K562 (cell line): ENCODE measurements around the gene ELOB. TPM values are rescaled to one million over a fixed set of nuclear protein-coding genes. Genes with fewer than 3 reads are reported as not detected.

Experiments
- ATAC-seq: fragments of 200-7000 bp; cut with Tn5 transposase; 3 replicates; pipeline ENCODE4 v1.9.1; 2020; ENCODE audit warnings: moderate library complexity
- BruUV-seq: library from RNA; stranded (reverse); fragments of 400-500 nt; replicated peaks from 2 replicates; lab custom pipeline; 2021; lab: Mats Ljungman, UMichigan
- CTCF ChIA-PET: fragments of 300-600 bp; formaldehyde crosslinking; extraction: SDS; loops from one replicate; lab custom pipeline; 2021; ENCODE audit warnings: low intra/inter-chr PET ratio; lab: Yijun Ruan, JAX
- POLR2A ChIA-PET: fragments of 300-600, 350-650 bp; sonication (Branson Sonifier 250); formaldehyde crosslinking; extraction: SDS; loops from one replicate; lab custom pipeline; 2021; ENCODE audit warnings: antibody characterized with exemption, inconsistent platforms; lab: Yijun Ruan, JAX
- DNase-seq, 4 experiments: peaks; one replicate each; pipeline versions ENCODE4 v3.0.0 to v3.0.0-alpha.2; 2011 to 2018; ENCODE audit warnings: low spot score in 3 of 4, mixed read lengths in 3 of 4; ENCODE audit errors: extremely low read depth in 1 of 4
- FAIRE-seq: peaks from 2 replicates; lab custom pipeline; 2011; peaks lifted over from hg19 to GRCh38; lab: Jason Lieb, UNC
- H2AFZ ChIP-seq: 2 replicates; pipeline ENCODE4 v1.6.0; 2011; ENCODE audit warnings: low read depth, low read length, control low read depth, inconsistent platforms
- H3K27ac ChIP-seq: fragments of 200-600 bp; 3 replicates; pipeline ENCODE4 v1.8.0; 2011; ENCODE audit warnings: low read depth, mild to moderate bottlenecking, control low read depth, inconsistent platforms, low read length, moderate library complexity, mixed read lengths; ENCODE audit errors: extremely low read depth
- H3K27me3 ChIP-seq, 2 experiments: fragments of 300-600 bp in 1 of 2; 2 replicates in 1 of 2; 3 replicates in 1 of 2; pipeline versions ENCODE4 v1.6.0 to v1.8.0; 2011; ENCODE audit warnings: inconsistent platforms in 2 of 2, low read length in 2 of 2, mild to moderate bottlenecking in 1 of 2, mixed read lengths in 1 of 2, moderate library complexity in 1 of 2; ENCODE audit not compliant: control insufficient read depth in 2 of 2, insufficient read depth in 2 of 2
- H3K36me3 ChIP-seq: fragments of 300-600 bp; 3 replicates; pipeline ENCODE4 v1.8.0; 2011; ENCODE audit warnings: mild to moderate bottlenecking, low read length, inconsistent platforms; ENCODE audit not compliant: control insufficient read depth, insufficient read depth
- H3K4me1 ChIP-seq, 2 experiments: fragments of 200-600 bp in 1 of 2; replicated peaks in 1 of 2; 2 replicates in 1 of 2; 3 replicates in 1 of 2; pipeline versions ENCODE4 v1.5.1 to v1.8.0; 2011; ENCODE audit warnings: inconsistent platforms in 2 of 2, low read length in 2 of 2, mild to moderate bottlenecking in 1 of 2, mixed read lengths in 1 of 2, moderate library complexity in 1 of 2; ENCODE audit not compliant: control insufficient read depth in 2 of 2, insufficient read depth in 2 of 2
- H3K4me2 ChIP-seq: 2 replicates; pipeline ENCODE4 v1.6.1; 2011; ENCODE audit warnings: low read length, control low read depth, inconsistent platforms, mixed read lengths; ENCODE audit not compliant: insufficient read depth
- H3K4me3 ChIP-seq: fragments of 200-600 bp; sonication (generic), shearing (Covaris generic); 2 replicates; pipeline ENCODE4 v1.5.1; 2016; ENCODE audit warnings: control low read depth, inconsistent platforms
- H3K79me2 ChIP-seq: fragments of 200-600 bp; 3 replicates; pipeline ENCODE4 v1.8.0; 2011; ENCODE audit warnings: low read length, inconsistent platforms; ENCODE audit not compliant: control insufficient read depth, insufficient read depth
- H3K9ac ChIP-seq, 2 experiments: 2 replicates each; pipeline versions ENCODE4 v1.6.0 to v1.6.1; 2011; ENCODE audit warnings: low read depth in 2 of 2, low read length in 2 of 2, control low read depth in 1 of 2, inconsistent platforms in 1 of 2, mild to moderate bottlenecking in 1 of 2, mixed read lengths in 1 of 2; ENCODE audit not compliant: insufficient read depth in 1 of 2
- H3K9me1 ChIP-seq: one replicate; pipeline ENCODE4 v1.6.0; 2011; ENCODE audit warnings: inconsistent platforms, mild to moderate bottlenecking, low read length, moderate library complexity; ENCODE audit not compliant: control insufficient read depth, insufficient read depth
- H3K9me3 ChIP-seq: replicated peaks from 2 replicates; pipeline ENCODE4 v1.5.1; 2011; ENCODE audit warnings: low read depth, low read length, inconsistent platforms; ENCODE audit not compliant: control insufficient read depth, insufficient read depth
- H4K20me1 ChIP-seq: replicated peaks from 2 replicates; pipeline ENCODE4 v1.6.1; 2011; ENCODE audit warnings: low read length, inconsistent platforms, mixed read lengths; ENCODE audit not compliant: control insufficient read depth, insufficient read depth
- C11orf30 ChIP-seq: fragments of 450-650 bp; IDR thresholded peaks from 2 replicates; pipeline ENCODE4 v1.6.1; 2016; ENCODE audit warnings: low read depth, mild to moderate bottlenecking
- CEBPB ChIP-seq: fragments of 450-650 bp; IDR thresholded peaks from 2 replicates; pipeline ENCODE4 v1.6.1; 2016; ENCODE audit warnings: missing genetic modification characterization, missing compliant biosample characterization
- ELF4 ChIP-seq: fragments of 450-650 bp; formaldehyde crosslinking; IDR thresholded peaks from 2 replicates; pipeline ENCODE4 v1.4.0; 2022; ENCODE audit warnings: missing genetic modification characterization
- FIP1L1 ChIP-seq: fragments of 200-400 bp; formaldehyde crosslinking; IDR thresholded peaks from 2 replicates; pipeline ENCODE4 v1.6.1; 2018; ENCODE audit warnings: mild to moderate bottlenecking, low read depth, low read length; ENCODE audit not compliant: poor library complexity, severe bottlenecking
- FOXP1 ChIP-seq: sonication (generic); formaldehyde crosslinking; IDR thresholded peaks from 2 replicates; pipeline ENCODE4 v1.8.0; 2022; ENCODE audit warnings: mild to moderate bottlenecking, missing genetic modification reagents
- HDAC1 ChIP-seq, 2 experiments: fragments of 450-650 bp; IDR thresholded peaks; 2 replicates each; pipeline ENCODE4 v1.6.1; 2016 to 2017; ENCODE audit warnings: inconsistent platforms in 1 of 2, mild to moderate bottlenecking in 1 of 2, moderate library complexity in 1 of 2
- HMGN3 ChIP-seq: IDR thresholded peaks from 2 replicates; pipeline ENCODE4 v1.6.1; 2011; ENCODE audit warnings: borderline replicate concordance, low read depth, mild to moderate bottlenecking, mixed read lengths, low read length; ENCODE audit not compliant: insufficient read length; ENCODE audit errors: extremely low read depth
- KHSRP ChIP-seq: fragments of 450-650 bp; IDR thresholded peaks from 2 replicates; pipeline ENCODE4 v1.6.1; 2017
- KLF16 ChIP-seq: IDR thresholded peaks from 2 replicates; pipeline ENCODE4 v1.6.1; 2016; ENCODE audit warnings: antibody characterized with exemption
- POLR2AphosphoS2 ChIP-seq: IDR thresholded peaks from 2 replicates; pipeline ENCODE4 v1.6.1; 2012; ENCODE audit warnings: low read length, improper control_type of control experiment
- POLR2G ChIP-seq: fragments of 200-400 bp; formaldehyde crosslinking; IDR thresholded peaks from 2 replicates; pipeline ENCODE4 v1.6.1; 2017; ENCODE audit warnings: low read depth, mild to moderate bottlenecking, antibody characterized with exemption, low read length, moderate library complexity
- RBFOX2 ChIP-seq: fragments of 200-400 bp; formaldehyde crosslinking; IDR thresholded peaks from 2 replicates; pipeline ENCODE4 v1.6.1; 2017; ENCODE audit warnings: low read depth, mild to moderate bottlenecking, low read length, moderate library complexity
- XRCC4 ChIP-seq: IDR thresholded peaks from one replicate; pipeline ENCODE4 v1.6.1; 2011; ENCODE audit not compliant: insufficient read depth, insufficient read length; ENCODE audit errors: extremely low read depth
- ZFX ChIP-seq: sonication (generic); formaldehyde crosslinking; IDR thresholded peaks from 2 replicates; pipeline ENCODE4 v1.8.0; 2022; ENCODE audit warnings: mild to moderate bottlenecking, missing genetic modification reagents, moderate library complexity
- ZNF24 ChIP-seq: fragments of 450-650 bp; IDR thresholded peaks from 2 replicates; pipeline ENCODE4 v1.6.1; 2016
- ZNF3 ChIP-seq: fragments of 250-450 bp; sonication (Bioruptor Pico); IDR thresholded peaks from 2 replicates; pipeline ENCODE4 v1.5.0; 2021; ENCODE audit warnings: mild to moderate bottlenecking, moderate library complexity
- ZNF436 ChIP-seq: fragments of 250-450, 450-650 bp; sonication (Bioruptor Pico); formaldehyde crosslinking; IDR thresholded peaks from 2 replicates; pipeline ENCODE4 v1.7.0; 2020; ENCODE audit warnings: mild to moderate bottlenecking
- ZNF77 ChIP-seq: fragments of 250-450 bp; sonication (Bioruptor Pico); IDR thresholded peaks from 2 replicates; pipeline ENCODE4 v1.5.0; 2020
- WGBS: fragments of 100-300 bp; shearing (Covaris generic); methylation state at CpG from one replicate; pipeline ENCODE4 v1.1.6; 2016; ENCODE audit warnings: low coverage, mixed read lengths; ENCODE audit not compliant: insufficient coverage; ENCODE audit errors: missing lambda C conversion rate; 5-methylcytosine and 5-hydroxymethylcytosine counted together
- in situ Hi-C: fragments of 300-500 bp; cut with MboI; formaldehyde crosslinking; loops from 4 replicates; pipeline ENCODE4 v1.15.0; 2018; ENCODE audit warnings: inconsistent platforms, mixed read lengths
- intact Hi-C: fragments of 100-400 bp; cut with micrococcal nuclease; formaldehyde crosslinking; loops from 2 replicates; pipeline ENCODE4 v1.14.2; 2022
- polyA plus RNA-seq, 8 experiments: library from polyadenylated mRNA; depleted of rRNA in 4 of 8; stranded (reverse) in 5 of 8; unstranded in 3 of 8; fragments of >200 nt; fragmentation: Nextera tagmentation in 2 of 8; fragmentation: Illumina TruSeq in 1 of 8; extraction: Ambion mirVana in 2 of 8; extraction: Trizol in 1 of 8; gene quantifications; 2 replicates each; pipeline versions ENCODE4 v1.2.1 to v1.2.3, GENCODE V29; 2011 to 2014; ENCODE audit warnings: inconsistent platforms in 1 of 8, missing spikeins in 1 of 8
- total RNA-seq, 7 experiments: library from RNA; depleted of rRNA in 6 of 7; stranded (reverse); fragments of >200 nt in 6 of 7; fragmentation: Illumina TruSeq in 2 of 7; extraction: Trizol in 2 of 7; gene quantifications; 2 replicates each; pipeline versions ENCODE4 v1.2.1 to v1.2.3, GENCODE V29; 2011 to 2021; ENCODE audit warnings: low replicate concordance in 1 of 7
- TF ChIP-seq, protein P1 (sequence below): sonication (generic); formaldehyde crosslinking; IDR thresholded peaks from 2 replicates; pipeline ENCODE4 v1.9.0; 2022; ENCODE audit warnings: mild to moderate bottlenecking, missing genetic modification reagents

The ELOB gene
- total and polyA plus RNA-seq, 9 of the 15 experiments (the other 6 are each of a cell fraction or from before 2014, with no cell fraction given): 63.2 to 791 (median 237) TPM

DNA sequence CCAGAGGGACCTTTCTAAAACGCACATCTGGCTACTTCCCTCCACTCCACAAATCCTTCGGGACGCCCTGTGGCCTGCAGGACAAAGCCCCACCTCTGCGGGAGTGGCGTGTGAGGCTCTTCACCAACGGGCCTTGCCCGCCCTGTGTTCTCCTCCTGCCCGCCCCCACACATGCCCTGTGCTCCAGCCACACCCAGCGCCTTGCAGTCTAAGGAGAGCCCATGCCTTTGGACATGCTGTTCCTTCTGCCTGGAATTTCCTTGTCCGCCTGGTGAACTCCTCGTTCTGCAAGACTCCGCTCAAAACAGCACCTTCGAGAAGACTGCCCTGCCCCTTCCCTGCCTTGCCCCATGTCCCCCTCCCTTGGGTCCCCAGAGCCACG, 7.4 kb downstream of the ELOB start:
- 87% methylated on average over 14 of the region's 14 CpGs for WGBS

DNA sequence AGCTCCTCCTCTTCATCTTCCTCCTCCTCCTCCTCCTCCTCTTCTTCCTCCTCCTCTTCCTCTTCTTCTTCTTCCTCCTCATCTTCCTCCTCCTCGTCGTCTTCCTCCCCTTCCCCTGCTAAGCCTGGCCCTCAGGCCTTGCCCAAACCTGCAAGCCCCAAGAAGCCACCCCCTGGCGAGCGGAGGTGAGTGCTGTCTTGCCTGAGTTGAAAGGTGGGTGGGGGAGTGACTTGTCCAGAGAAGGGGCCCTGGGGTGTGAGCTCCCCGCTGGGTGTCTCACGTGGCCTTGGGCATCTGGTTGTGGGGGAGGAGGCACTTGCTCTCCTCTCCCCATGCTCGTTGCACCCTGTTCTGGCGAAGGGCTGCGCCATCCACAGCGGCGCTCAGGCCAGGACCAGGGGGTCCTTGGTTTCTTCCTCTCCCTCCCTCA, 8.0 kb downstream of the ELOB start:
- peaks cover 24% of the 10 kb centered on the region for H4K20me1 ChIP-seq
- H3K4me3 ChIP-seq: no peak overlapping the region
- peaks cover 44% of the 10 kb centered on the region for H3K79me2 ChIP-seq
- no peak for FAIRE-seq
- peak in 2 of 4 experiments; percentile 48 to 50 for DNase-seq
- ChIA-PET CTCF (no interaction called here), POLR2A (interaction anchor here (0.5 to 9.0 kb wide), 11 partner anchors 8 to 108 kb away, joined by 3 to 96 read pairs (median 3); partner anchors contain the start of genes ELOB and SRRM2)
- intact Hi-C loops (no loop called here), in situ Hi-C loops (no loop called here)
- no peaks in the 10 kb centered on the region for H3K9me1 ChIP-seq
- peaks cover 99% of the 10 kb centered on the region for H3K36me3 ChIP-seq
- no peak overlapping the region for H3K4me2 ChIP-seq
- H3K4me1 ChIP-seq: peaks cover 15 to 60% of the 10 kb centered on the region in 2 experiments; a peak in 4 of 5 replicates
- no peaks in the 10 kb centered on the region for H3K27me3 ChIP-seq
- H2AFZ ChIP-seq: no peak overlapping the region
- WGBS: 57% methylated on average over 6 of the region's 11 CpGs
- no peak for ATAC-seq
- H3K9ac ChIP-seq: peak overlapping the region in 1 of 2 experiments; percentile 81; a peak in 2 of 4 replicates
- peaks cover 3% of the 10 kb centered on the region; the same call in 1 of the 2 replicates for H3K9me3 ChIP-seq
- BruUV-seq: no TSS peak
- no peak overlapping the region for H3K27ac ChIP-seq
- no peak for TF ChIP-seq CEBPB
- no peak for TF ChIP-seq HDAC1 (IDR thresholded peaks at IDR 0.05)
- no peak for TF ChIP-seq ZNF77
- TF ChIP-seq FOXP1 (CRISPR knock-in tag): no peak
- no peak for TF ChIP-seq C11orf30
- no peak for TF ChIP-seq ZNF436 (CRISPR knock-in tag)
- no peak for TF ChIP-seq KLF16
- no peak for TF ChIP-seq HMGN3
- TF ChIP-seq POLR2G: peak; percentile 53; the same call in 1 of the 2 replicates
- no peak for TF ChIP-seq KHSRP
- TF ChIP-seq XRCC4: no peak
- 0 out of 2 replicates have a peak, but pooled peaks have one; percentile 10 for TF ChIP-seq POLR2AphosphoS2
- TF ChIP-seq ZNF3 (CRISPR knock-in tag): no peak
- 0 out of 2 replicates have a peak, but pooled peaks have one; percentile 20 for TF ChIP-seq RBFOX2
- TF ChIP-seq ZFX (CRISPR knock-in tag): no peak
- no peak for TF ChIP-seq ZNF24
- TF ChIP-seq ELF4: no peak

More for the DNA sequence above, 7.4 kb downstream of the ELOB start:
- Histone ChIP-seq H3K4me1 (peaks cover 15 to 60% of the 10 kb centered on the region in 2 experiments; a peak in 4 of 5 replicates), H3K79me2 (peaks cover 39% of the 10 kb centered on the region), H4K20me1 (peaks cover 24% of the 10 kb centered on the region), H3K9ac (peak overlapping the region in 1 of 2 experiments; percentile 81; a peak in 2 of 4 replicates), H3K9me3 (peaks cover under 1% of the 10 kb centered on the region; the same call in 1 of the 2 replicates), H3K27ac (peak overlapping the region; percentile 34; the same call in 1 of the 3 replicates), H3K36me3 (peaks cover 99% of the 10 kb centered on the region), H3K4me2 (no peak overlapping the region), H3K27me3 (no peaks in the 10 kb centered on the region), H3K4me3 (no peak overlapping the region), H3K9me1 (no peaks in the 10 kb centered on the region), H2AFZ (no peak overlapping the region)
- DNase-seq (no peak), FAIRE-seq (no peak)
- intact Hi-C loops (no loop called here), in situ Hi-C loops (no loop called here)
- no TSS peak for BruUV-seq
- POLR2A ChIA-PET: interaction anchor here (0.7 to 9.0 kb wide), 7 partner anchors 8 to 107 kb away, joined by 3 to 96 read pairs (median 5); partner anchors contain the start of genes ELOB and SRRM2
- CTCF ChIA-PET: no interaction called here
- TF ChIP-seq, protein P1, sequence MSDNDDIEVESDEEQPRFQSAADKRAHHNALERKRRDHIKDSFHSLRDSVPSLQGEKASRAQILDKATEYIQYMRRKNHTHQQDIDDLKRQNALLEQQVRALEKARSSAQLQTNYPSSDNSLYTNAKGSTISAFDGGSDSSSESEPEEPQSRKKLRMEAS (CRISPR knock-in tag): 0 out of 2 replicates have a peak, but pooled peaks have one; percentile 4
- TF ChIP-seq FIP1L1: peak; percentile 9
- no peak for TF ChIP-seq C11orf30
- TF ChIP-seq, all 486 proteins: peak for 2
- ATAC-seq: peak; percentile 1; the same call in 1 of the 3 replicates
